Smooth muscle cell of the brain vasculature (primary cell): ENCODE measurements around the gene LTBP1.
A peak's percentile ranks its signal among the peaks of the same experiment; 100 is the strongest.

ENCODE experiments used
- DNase-seq: peaks from one replicate; pipeline ENCODE4 v3.0.0-alpha.2; 2012; ENCODE audit warnings: low read depth, low spot score

Gene LTBP1

DNA sequence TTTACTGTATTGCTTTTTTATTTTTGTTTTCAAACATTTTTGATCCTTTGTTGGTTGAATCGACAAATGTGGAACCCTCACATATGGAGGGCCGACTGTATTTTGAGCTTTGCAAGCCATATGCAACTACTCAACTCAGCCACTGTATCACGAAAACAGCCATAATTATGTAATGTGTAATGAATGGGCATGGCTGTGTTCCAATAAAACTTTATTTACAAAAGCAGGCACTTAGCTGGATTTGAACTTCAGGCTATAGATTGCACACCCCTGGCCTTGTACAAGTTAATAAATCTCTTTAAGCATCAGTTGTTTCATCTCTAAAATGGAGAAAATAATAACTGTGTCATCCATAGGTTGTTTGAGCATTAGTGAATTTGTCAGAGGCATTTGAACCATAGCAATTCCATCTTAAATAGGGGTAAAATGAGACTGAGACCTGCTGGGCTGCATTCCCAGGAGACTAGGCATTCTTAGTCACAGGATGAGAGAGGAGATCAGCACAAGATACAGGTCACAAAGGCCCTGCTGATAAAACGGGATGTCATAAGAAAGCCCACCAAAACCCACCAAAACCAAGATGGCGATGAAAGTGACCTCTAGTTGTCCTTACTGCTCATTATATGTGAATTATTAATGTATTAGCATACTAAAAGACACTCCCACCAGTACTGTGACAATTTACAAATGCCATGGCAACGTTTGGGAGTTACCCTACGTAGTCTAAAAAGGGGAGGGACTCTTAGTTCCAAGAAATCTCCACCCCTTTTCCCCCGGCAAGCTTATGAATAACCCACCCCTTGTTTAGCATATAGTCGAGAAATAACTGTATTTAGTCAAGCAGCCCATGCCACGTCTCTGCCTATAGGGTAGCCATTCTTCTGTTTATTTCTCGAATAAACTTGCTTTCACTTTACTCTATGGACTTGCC, 13.7 kb upstream of the LTBP1 start:
- no peak for DNase-seq

GRCh38 chr2:32933756-32934095, 13.0 kb upstream of the LTBP1 start:
- no peak for DNase-seq

DNA sequence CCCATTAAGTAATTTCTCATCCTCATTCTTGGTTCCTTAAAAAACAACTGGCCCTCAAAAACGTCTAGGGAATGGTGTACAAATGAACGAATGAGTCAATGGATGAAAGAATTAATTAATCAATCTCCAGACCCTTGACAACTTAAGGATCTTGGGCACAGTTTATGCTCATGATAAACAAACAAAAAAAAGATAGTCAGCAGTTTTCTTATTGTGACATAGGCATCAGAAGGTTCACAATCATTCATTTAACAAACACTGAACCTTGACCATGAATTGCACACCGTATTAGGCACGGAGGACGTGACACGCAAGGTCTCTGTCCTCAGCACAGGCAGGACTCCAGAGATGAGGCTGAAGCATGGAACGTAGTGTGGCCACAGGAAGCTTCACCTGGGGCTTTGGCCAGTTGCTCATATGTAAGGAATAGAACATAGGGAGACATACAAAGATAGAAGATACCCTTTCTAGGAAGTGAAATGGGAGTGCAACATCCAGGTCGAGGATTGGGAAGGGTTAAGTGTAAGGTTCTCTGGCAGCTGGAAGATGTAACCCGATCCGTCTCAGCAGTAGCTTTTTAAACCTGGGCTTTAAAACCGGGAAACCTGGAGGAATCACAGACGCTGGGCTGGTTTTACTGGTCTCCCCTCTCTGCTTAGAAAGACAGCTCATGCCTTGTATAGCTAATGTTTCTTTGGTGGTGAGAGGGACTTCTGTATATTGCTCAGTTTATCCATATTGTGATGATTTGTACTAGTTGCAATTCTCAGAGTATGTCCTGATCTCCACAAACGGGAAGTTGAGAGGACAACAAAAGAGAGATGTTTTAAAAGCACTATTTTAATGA, 8.9 kb upstream of the LTBP1 start:
- DNase-seq: peak; percentile 12

DNA sequence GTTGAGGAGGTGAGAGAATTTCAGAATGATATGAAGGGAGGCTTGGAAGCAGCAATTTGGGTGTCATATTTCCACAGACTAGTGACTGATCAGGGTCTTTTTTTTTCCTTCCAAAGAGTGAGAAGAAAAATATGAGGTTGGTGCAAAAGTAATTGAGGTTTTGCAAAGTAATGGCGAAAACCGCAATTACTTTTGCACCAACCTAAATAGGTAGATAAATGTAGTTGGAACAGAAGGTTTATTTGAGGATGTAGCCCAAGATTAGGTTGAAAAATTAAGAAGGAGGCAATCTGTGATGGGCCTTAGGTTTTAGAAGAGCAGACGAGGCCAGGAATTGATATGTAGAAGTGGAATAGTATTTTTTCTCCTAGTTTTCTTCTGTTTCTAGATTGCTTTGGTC, 7.8 kb upstream of the LTBP1 start:
- no peak for DNase-seq

GRCh38 chr2:32940316-32940997, 6.3 kb upstream of the LTBP1 start:
- no peak for DNase-seq

DNA sequence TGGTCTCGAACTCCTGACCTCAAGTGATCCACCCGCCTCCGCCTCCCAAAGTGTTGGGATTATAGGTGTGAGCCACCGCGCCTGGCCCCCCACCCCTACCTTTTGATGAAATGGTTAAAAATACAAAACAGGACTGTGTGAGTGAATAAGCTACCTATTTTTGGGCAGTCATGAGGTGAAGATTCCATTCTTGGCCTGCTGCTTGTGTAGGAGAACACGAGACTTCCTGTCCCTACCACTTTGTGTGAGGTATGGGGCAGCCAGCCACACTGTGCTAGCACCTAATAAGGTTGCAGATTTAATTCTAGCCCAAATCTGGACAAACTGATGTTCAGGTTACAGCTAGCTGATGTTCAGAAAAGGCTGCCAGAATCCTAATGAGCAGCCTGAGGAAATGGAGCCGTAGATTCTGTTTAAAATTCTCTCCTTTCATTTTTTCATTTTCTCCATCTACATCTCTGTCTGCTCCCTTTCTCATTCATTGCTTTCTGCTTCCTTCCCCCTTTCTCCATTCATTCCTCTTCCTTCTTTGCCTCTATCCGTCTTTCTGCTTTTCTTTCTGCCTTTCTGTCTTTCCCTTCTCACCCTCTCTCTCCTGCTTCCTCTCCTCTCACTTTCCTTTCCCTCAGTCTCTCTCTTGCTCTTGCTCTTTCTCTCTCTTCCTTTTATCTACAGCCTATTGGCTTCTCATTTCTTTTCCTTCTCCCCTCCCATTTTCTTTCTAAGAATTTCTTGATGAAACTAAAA, 4.6 kb upstream of the LTBP1 start:
- no peak for DNase-seq

GRCh38 chr2:32942793-32943485, 3.8 kb upstream of the LTBP1 start:
- DNase-seq: no peak

DNA sequence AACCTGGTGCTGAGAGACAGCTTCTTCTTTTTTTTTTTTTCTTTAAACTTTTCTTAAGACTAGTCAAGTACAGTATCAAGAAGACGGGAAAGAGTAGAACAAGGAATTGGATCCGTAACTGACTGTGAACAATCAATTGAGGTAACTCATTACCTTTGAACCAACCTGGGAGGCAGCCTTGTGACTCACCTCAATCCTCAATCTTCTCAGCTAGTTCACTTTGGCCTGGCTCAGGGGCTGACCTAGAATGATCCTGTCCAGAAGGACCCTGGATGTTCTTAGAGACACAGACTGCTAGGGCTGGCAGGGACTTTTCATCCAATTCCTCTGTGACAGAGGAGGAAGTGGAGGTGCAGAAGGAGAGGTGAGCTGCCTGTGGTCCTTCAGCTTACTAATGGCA, 1.5 kb upstream of the LTBP1 start:
- DNase-seq: no peak

- DNase-seq: no peak
Observed at GRCh38 chr2:32947076-32947483, 327 bp downstream of the LTBP1 start.

DNA sequence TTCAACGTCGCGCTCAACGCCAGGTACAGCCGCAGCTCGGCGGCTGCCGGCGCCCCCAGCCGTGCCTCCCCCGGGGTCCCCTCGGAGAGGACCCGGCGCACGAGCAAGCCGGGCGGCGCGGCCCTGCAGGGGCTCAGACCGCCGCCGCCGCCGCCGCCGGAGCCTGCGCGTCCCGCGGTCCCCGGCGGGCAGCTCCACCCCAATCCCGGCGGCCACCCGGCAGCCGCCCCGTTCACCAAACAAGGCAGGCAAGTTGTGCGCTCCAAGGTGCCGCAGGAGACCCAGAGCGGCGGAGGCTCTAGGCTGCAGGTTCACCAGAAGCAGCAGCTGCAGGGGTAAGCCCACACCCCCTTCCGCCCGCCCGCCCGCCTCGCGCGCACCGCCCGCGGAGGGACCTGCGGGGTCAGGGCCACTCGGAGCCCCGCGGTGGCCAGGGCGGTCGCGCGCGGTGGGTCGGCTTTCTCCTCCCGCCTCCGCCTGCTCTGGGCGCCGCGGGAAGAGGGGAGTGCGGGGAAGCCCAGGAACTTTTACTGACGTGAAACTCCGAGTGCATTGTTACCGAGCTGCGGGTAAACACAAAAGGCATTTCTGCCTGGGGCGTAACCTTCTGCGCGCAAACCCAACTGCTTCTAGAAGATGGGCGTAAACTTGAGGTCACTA, 861 bp downstream of the LTBP1 start:
- peak; percentile 15 for DNase-seq

GRCh38 chr2:32948266-32948665, 1.5 kb downstream of the LTBP1 start:
- no peak for DNase-seq

DNA sequence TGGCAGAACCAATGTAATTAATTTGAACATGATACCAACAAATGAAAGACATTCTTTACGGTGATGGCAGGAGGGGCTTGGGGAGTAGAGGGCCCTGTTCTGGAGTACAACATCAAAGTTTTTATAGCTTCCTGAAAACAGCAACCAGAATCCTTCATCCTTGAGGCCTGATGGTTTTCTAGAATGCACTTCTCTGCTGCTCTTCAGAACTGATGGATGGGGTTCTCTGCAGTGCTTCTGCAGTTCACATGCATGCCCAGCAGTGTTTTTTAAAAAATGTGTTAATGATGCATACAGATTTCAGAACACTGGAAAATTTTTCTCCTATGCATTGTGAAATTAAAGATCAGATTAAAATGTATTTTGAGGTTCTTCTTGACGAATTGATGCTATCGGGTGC, 2.5 kb downstream of the LTBP1 start:
- DNase-seq: no peak

DNA sequence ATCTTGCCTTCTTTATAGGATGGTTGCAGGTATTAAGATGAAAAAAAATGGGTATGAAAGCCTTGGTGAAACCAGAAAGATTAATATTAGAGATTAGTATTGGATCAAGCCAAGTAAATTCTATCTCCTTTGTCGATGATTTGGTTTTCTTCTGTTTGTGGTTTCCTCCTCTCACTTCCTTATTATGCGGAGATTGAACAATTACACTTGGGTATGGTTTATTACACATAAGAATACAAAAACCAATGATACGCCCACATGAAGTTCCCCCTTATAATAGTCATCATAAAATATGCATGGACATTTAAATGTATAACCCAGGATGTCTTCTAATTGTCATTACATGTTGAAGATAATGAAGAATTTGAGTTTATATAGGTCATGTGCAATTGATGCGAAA, 4.9 kb downstream of the LTBP1 start:
- no peak for DNase-seq

DNA sequence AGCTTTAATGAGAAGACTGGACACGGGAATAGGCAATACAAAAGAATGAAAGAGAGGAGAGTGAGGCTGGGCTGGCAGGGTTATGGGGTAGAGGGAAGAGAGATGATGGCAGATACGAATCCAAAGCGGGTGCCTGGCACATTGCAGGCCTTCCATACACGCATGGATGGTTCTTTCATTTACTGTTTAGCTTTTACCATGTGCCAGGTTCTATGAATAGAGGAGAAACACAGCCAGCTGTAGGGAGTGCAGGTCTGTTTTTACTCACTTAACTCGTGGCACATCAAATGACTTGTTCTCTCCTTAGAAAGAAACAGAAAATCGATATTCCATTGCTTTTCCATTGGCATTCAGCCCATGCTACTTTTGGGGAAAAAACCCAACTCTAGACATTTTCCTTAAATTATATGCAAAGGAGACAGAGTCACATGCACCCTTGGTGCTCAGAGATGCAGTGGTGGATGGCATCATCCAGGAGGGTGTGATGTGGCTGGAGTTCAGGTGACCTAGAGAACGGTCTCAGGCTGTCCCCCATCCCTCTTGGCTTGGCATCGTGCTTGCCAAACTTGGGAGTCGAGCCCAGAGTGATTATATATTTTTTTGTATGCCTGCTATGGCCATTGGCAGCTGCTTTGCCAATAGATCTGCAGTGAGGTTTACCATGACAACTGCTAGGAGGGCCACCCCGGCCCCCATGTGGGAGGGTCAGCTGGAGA, 6.2 kb downstream of the LTBP1 start:
- no peak for DNase-seq

DNA sequence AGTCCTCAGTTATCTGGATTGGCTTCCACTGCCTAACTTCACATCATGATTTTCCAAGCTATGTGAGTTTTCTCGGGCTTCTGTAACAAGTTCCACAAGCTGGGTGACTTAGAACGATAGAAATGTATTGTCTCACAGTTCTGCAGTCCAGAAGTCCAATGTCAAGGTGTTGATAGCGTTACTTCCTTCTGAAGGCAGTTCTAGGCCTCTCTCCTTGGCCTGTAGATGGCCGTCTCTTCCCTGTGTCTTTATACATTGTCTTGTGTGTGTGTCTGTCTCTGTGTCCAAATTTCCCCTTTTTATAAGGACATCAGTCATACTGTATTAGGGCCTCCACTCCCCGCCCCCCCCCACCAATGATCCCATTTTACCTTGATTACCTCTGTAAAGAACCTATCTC, 7.5 kb downstream of the LTBP1 start:
- no peak for DNase-seq

DNA sequence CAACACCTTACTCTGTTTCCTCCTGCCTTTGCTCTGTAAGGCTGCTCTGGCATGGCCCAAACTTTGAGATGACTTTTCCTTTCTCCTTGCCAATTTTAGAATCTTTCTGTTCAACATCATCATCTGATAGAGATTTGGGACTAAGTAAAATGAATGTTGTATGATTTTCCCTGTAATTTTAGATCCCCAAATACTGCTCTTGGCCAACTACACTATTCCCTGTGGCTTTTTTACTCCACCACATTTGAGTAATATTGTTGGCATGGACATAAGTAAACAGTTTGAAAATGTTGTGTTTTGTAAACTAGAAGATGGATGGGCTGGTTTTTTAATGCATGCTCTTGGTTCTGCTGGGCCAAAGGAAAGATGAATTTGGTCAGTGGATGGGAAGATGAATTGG, 12.1 kb downstream of the LTBP1 start:
- no peak for DNase-seq

- DNase-seq: no peak
Observed at GRCh38 chr2:32960238-32960637, 13.5 kb downstream of the LTBP1 start.

- DNase-seq: no peak
Observed at GRCh38 chr2:32960647-32961403, 14.1 kb downstream of the LTBP1 start.

GRCh38 chr2:32962690-32963089, 15.9 kb downstream of the LTBP1 start:
- no peak for DNase-seq
